ENCODE data around the gene TNFRSF18.

GRCh38 chr1:1246577-1247340 is 40.4 kb upstream of the TNFRSF18 start, which contains the start of gene C1QTNF12:
- TF ChIP-seq EZH2phosphoT487 (IDR thresholded peaks at IDR 0.05; ENCODE audit: low read length) (no peak), CTCF (IDR thresholded peaks at IDR 0.05; ENCODE audit: low read length) (no peak)
